ENCODE measurements around the gene STING1.

STING1 gene

DNA sequence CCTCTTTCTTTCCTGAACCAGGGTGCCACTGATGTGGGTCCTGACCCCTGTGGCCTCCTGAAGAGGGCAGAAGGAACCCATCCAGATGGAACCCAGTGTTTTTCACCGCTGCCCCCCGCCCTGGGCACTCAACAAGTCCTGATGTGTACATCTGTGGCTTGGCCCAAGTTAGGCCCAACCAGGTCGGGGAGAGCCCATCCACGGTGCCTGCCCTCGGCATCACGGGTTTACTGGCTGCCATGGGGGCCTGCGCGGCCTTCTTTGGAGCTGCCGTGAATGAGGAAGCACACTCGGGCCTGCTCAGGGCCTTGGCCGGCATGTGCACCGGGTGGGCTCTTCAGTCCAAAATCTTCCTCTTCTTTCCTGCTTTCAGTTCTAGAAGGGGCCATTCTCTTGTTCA is 25.8 kb downstream of the STING1 start:
- Histone ChIP-seq H3K27me3 (ENCODE audit: low read depth, low read length) (no peaks in the 10 kb centered on the region), H4K20me1 (ENCODE audit: insufficient read depth, low read length) (no peaks in the 10 kb centered on the region), H3K4me1 (ENCODE audit: low read length) (peaks cover 51% of the 10 kb centered on the region), H3K79me2 (ENCODE audit: low read length) (no peaks in the 10 kb centered on the region), H3K4me2 (ENCODE audit: low read length) (peak overlapping the region; percentile 36), H3K36me3 (replicated peaks; ENCODE audit: low read depth, low read length) (no peaks in the 10 kb centered on the region), H3K27ac (ENCODE audit: low read length) (peak overlapping the region; percentile 44; the same call in 1 of the 2 replicates), H3K9me3 (ENCODE audit: insufficient read depth, low read length) (no peaks in the 10 kb centered on the region), H3K4me3 (ENCODE audit: low read length) (no peak overlapping the region), H2AFZ (ENCODE audit: low read depth, low read length) (peak overlapping the region; percentile 71), H3K9ac (ENCODE audit: low read length) (peak overlapping the region; percentile 30; the same call in 1 of the 2 replicates)
- no peak for TF ChIP-seq EZH2phosphoT487 (IDR thresholded peaks at IDR 0.05; ENCODE audit: low read depth)
- TF ChIP-seq, protein P1, sequence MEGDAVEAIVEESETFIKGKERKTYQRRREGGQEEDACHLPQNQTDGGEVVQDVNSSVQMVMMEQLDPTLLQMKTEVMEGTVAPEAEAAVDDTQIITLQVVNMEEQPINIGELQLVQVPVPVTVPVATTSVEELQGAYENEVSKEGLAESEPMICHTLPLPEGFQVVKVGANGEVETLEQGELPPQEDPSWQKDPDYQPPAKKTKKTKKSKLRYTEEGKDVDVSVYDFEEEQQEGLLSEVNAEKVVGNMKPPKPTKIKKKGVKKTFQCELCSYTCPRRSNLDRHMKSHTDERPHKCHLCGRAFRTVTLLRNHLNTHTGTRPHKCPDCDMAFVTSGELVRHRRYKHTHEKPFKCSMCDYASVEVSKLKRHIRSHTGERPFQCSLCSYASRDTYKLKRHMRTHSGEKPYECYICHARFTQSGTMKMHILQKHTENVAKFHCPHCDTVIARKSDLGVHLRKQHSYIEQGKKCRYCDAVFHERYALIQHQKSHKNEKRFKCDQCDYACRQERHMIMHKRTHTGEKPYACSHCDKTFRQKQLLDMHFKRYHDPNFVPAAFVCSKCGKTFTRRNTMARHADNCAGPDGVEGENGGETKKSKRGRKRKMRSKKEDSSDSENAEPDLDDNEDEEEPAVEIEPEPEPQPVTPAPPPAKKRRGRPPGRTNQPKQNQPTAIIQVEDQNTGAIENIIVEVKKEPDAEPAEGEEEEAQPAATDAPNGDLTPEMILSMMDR (IDR thresholded peaks at IDR 0.05; ENCODE audit: low read depth, low read length), result no peak

DNA sequence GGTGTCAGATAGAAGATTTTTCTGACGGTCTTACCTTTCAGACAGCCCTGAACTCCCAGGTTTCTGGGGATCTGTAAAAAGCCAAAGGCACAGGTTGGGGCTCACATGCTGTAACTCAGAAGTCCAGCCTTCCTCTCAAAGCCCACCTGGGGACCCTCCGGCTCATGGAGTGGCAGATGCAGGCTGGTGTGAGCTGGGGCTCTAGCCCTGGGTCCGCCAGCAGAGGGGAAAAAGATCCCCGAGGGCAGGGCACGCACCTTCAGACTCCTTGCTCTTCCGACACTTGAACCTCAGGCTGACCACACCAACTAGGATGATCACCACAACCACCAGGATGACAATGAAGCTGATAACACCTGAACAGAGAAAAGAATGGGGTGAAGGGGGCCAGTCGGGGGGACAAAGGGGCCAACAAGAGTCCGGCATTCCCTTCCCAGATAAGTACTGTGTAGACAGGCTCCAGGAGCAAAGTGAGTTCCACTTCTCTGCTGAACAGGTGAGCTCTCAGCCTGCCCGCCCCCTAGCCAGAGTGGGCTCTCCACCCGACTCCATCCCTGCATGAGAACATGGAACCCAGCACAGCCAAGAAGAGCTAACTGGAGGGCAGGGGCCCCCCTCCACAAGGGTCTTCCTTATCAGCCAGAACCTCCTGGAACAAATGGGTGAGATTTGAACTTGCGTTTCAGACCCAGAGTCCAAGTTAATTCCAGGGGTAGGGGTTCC is 27.8 kb downstream of the STING1 start:
- H3K4me3 ChIP-seq (ENCODE audit: low read length), result no peak overlapping the region

GRCh38 chr5:139453683-139454567 is 28.6 kb downstream of the STING1 start:
- no peaks in the 10 kb centered on the region for H3K27me3 ChIP-seq (ENCODE audit: low read depth, low read length)
- TF ChIP-seq EZH2phosphoT487 (IDR thresholded peaks at IDR 0.05; ENCODE audit: low read depth), result no peak
- TF ChIP-seq, protein P1 (IDR thresholded peaks at IDR 0.05; ENCODE audit: low read depth, low read length), result no peak

More for the DNA sequence above, 27.8 kb downstream of the STING1 start:
- no peaks in the 10 kb centered on the region for H3K36me3 ChIP-seq (replicated peaks; ENCODE audit: low read depth, low read length)
- no peaks in the 10 kb centered on the region for H3K9me3 ChIP-seq (ENCODE audit: insufficient read depth, low read length)
- H4K20me1 ChIP-seq (ENCODE audit: insufficient read depth, low read length), result no peaks in the 10 kb centered on the region
- H3K79me2 ChIP-seq (ENCODE audit: low read length), result no peaks in the 10 kb centered on the region
- H3K27ac ChIP-seq (ENCODE audit: low read length), result peak overlapping the region; percentile 23; the same call in 1 of the 2 replicates
- no peak overlapping the region for H3K9ac ChIP-seq (ENCODE audit: low read length)
- TF ChIP-seq, protein P1 (IDR thresholded peaks at IDR 0.05; ENCODE audit: low read depth, low read length), result no peak
- no peak for TF ChIP-seq EZH2phosphoT487 (IDR thresholded peaks at IDR 0.05; ENCODE audit: low read depth)
- no peak overlapping the region for H3K4me2 ChIP-seq (ENCODE audit: low read length)
- H3K4me1 ChIP-seq (ENCODE audit: low read length), result peaks cover 38% of the 10 kb centered on the region
- H3K27me3 ChIP-seq (ENCODE audit: low read depth, low read length), result no peaks in the 10 kb centered on the region
- no peak overlapping the region for H2AFZ ChIP-seq (ENCODE audit: low read depth, low read length)

More at GRCh38 chr5:139453683-139454567, 28.6 kb downstream of the STING1 start:
- Histone ChIP-seq H3K36me3 (replicated peaks; ENCODE audit: low read depth, low read length) (no peaks in the 10 kb centered on the region), H3K4me1 (ENCODE audit: low read length) (peaks cover 34% of the 10 kb centered on the region), H3K9ac (ENCODE audit: low read length) (no peak overlapping the region), H3K79me2 (ENCODE audit: low read length) (no peaks in the 10 kb centered on the region), H3K27ac (ENCODE audit: low read length) (no peak overlapping the region), H2AFZ (ENCODE audit: low read depth, low read length) (no peak overlapping the region), H3K4me2 (ENCODE audit: low read length) (no peak overlapping the region), H3K4me3 (ENCODE audit: low read length) (no peak overlapping the region), H3K9me3 (ENCODE audit: insufficient read depth, low read length) (no peaks in the 10 kb centered on the region), H4K20me1 (ENCODE audit: insufficient read depth, low read length) (no peaks in the 10 kb centered on the region)

Data from OCI-LY3 (cell line).